Measurements from ENCODE around the gene LMAN1L.

DNA sequence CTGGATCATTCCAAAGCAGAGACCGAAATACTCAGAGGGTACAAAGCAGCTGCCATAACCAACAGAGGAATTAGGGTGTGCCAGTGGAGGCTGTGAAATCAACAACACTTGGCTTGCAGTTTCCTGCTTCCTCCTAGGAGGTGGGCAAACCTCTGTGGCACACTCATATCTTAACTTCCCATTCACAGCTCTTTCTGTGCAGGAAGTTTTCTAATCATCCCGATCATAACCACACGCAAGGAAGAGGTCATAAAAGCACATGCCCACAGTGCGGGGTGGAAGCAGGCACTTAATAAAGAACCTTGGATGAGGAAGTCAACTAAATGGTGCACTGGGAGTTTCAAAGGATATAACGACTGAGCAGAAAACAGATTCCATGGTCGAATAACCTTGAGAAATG lies 55.4 kb downstream of the LMAN1L start:
- TF ChIP-seq, protein P1, sequence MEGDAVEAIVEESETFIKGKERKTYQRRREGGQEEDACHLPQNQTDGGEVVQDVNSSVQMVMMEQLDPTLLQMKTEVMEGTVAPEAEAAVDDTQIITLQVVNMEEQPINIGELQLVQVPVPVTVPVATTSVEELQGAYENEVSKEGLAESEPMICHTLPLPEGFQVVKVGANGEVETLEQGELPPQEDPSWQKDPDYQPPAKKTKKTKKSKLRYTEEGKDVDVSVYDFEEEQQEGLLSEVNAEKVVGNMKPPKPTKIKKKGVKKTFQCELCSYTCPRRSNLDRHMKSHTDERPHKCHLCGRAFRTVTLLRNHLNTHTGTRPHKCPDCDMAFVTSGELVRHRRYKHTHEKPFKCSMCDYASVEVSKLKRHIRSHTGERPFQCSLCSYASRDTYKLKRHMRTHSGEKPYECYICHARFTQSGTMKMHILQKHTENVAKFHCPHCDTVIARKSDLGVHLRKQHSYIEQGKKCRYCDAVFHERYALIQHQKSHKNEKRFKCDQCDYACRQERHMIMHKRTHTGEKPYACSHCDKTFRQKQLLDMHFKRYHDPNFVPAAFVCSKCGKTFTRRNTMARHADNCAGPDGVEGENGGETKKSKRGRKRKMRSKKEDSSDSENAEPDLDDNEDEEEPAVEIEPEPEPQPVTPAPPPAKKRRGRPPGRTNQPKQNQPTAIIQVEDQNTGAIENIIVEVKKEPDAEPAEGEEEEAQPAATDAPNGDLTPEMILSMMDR (optimal IDR thresholded peaks at IDR 0.05 in 1 of 3, IDR thresholded peaks at IDR 0.05 in 1 of 3, conservative IDR thresholded peaks at IDR 0.05 in 1 of 3; ENCODE audit: extremely low read depth in 1 of 3, insufficient read depth in 2 of 3, low read length in 3 of 3): no peak
- TF ChIP-seq EZH2 (IDR thresholded peaks at IDR 0.05; ENCODE audit: low read length): no peak
